ENCODE results near the gene LCE1B. TPM values are rescaled to one million over a fixed set of nuclear protein-coding genes. Genes with fewer than 3 reads are reported as not detected.

LCE1B gene, protein sequence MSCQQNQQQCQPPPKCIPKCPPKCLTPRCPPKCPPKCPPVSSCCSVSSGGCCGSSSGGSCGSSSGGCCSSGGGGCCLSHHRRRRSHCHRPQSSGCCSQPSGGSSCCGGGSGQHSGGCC
- total RNA-seq (not detected in 2 replicates), polyA plus RNA-seq (not detected in 2 replicates)

DNA sequence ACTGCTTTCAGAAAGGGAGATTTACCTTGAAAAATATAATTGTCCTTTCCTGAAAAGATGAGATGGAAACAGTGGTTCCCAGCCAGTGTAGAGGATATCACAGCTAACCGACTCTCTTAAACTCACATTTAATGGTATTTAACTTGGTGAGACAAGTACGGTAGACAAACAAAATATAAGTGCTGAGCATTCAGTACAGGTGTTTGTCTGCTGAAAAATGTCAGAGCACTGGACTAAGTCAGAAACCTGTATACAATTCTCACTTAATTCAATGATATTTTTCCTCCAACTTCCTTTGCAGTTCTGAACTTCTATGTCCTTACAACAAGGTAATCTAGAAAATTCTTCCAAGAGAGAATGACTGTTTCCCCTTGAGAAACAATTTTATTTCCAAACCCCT, at the start of gene LCE1B:
LCE1B (plus strand) TSS at position 301 of the 400 bp plus-strand sequence. CDS start 476 bp downstream, outside the sequence.
- Histone ChIP-seq H3K4me1 (ENCODE audit: low read depth) (no peaks in the 10 kb centered on the region), H3K27ac (no peak within 1 kb of the TSS), H3K36me3 (no peaks in the 10 kb centered on the region), H3K4me3 (no peak within 1 kb of the TSS), H3K9me3 (ENCODE audit: low read depth) (no peaks in the 10 kb centered on the region), H3K27me3 (no peaks in the 10 kb centered on the region)
- TF ChIP-seq, protein P1, sequence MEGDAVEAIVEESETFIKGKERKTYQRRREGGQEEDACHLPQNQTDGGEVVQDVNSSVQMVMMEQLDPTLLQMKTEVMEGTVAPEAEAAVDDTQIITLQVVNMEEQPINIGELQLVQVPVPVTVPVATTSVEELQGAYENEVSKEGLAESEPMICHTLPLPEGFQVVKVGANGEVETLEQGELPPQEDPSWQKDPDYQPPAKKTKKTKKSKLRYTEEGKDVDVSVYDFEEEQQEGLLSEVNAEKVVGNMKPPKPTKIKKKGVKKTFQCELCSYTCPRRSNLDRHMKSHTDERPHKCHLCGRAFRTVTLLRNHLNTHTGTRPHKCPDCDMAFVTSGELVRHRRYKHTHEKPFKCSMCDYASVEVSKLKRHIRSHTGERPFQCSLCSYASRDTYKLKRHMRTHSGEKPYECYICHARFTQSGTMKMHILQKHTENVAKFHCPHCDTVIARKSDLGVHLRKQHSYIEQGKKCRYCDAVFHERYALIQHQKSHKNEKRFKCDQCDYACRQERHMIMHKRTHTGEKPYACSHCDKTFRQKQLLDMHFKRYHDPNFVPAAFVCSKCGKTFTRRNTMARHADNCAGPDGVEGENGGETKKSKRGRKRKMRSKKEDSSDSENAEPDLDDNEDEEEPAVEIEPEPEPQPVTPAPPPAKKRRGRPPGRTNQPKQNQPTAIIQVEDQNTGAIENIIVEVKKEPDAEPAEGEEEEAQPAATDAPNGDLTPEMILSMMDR (IDR thresholded peaks at IDR 0.05; ENCODE audit: low read depth, low read length): no peak
- no peak for DNase-seq (ENCODE audit: low read depth in 1 of 2, low spot score in 1 of 2)

DNA sequence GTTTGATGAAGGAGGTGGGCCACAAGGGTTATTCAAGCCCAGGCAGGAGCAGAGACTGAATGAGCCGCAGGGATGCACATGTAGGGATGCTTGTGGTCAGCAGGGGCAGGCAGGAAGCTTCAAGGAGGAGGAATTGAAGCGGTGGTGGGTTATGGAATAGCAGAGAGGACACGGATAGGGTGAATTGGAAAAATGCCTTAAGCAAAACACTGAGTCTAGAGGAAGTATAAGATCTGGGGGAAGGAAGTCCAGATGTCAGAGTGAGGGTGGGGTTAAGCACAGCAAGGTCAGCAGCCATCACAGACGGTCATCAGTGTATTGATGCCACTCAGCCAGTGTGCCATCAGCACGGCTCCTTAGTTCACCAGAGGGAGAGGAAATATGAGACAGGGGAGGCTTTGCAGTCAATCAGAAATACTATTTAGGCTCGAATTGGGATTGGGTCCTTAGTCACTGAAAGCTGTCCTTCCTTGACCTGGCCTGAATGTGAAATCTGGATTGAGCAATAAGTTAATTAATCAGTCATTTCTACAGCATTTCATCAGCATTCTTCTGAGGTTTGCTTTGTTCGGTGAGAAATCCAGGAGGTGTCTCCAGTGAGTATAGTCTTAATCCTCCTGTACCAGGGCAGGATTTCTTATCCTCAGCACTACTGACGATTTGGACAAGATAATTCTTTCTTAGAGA, 42.8 kb upstream of the LCE1B start:
- H3K9me3 ChIP-seq (ENCODE audit: low read depth): no peaks in the 10 kb centered on the region
- H3K36me3 ChIP-seq: no peaks in the 10 kb centered on the region
- no peak overlapping the region for H3K4me3 ChIP-seq
- no peaks in the 10 kb centered on the region for H3K27me3 ChIP-seq
- no peak overlapping the region for H3K27ac ChIP-seq
- TF ChIP-seq, protein P1 (IDR thresholded peaks at IDR 0.05; ENCODE audit: low read depth, low read length): no peak
- H3K4me1 ChIP-seq (ENCODE audit: low read depth): no peaks in the 10 kb centered on the region
- DNase-seq (ENCODE audit: low read depth in 1 of 2, low spot score in 1 of 2): no peak

DNA sequence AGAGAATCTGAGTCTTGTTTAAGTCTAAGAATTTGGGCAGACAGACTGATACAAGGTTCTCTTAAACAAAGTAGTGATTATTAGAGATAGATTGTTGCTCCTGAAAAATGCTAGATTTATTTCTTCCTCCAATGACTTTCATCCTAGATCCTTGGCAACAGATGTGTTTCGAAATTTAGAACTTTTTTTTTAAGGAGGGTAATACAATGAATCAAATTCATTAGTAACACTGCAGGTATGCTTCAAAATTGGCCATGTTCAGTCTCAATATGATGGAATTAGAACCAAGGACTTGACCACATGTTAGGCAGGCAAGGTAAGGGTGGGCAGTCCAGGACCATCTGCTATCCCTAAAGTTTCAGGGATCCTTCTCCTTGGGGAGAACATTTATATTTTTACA, 41.4 kb upstream of the LCE1B start:
- Histone ChIP-seq H3K9me3 (ENCODE audit: low read depth) (no peaks in the 10 kb centered on the region), H3K4me3 (no peak overlapping the region), H3K27ac (no peak overlapping the region), H3K27me3 (no peaks in the 10 kb centered on the region), H3K36me3 (no peaks in the 10 kb centered on the region), H3K4me1 (ENCODE audit: low read depth) (no peaks in the 10 kb centered on the region)
- TF ChIP-seq, protein P1 (IDR thresholded peaks at IDR 0.05; ENCODE audit: low read depth, low read length): no peak
- DNase-seq (ENCODE audit: low read depth in 1 of 2, low spot score in 1 of 2): no peak

DNA sequence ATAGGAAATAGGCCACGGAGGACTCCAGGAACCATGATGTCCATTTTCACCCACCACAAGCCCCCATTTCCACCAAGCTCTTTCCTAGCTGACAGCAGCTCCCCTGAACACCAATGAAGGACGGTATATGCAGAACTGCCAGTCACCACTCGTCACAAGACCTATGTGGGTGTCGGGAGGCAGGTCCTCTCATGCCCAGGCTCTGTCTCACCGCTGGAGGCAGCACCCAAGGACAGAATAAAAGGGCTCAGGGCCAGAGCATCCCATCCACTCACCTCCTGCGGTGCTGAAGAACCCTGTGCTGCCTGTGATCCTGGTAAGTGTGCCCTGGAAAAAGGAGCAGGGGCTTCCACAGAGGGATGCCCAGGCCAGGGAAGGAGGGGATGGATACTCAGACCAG, 36.9 kb upstream of the LCE1B start, which contains the start of gene LCE1F:
LCE1F (plus strand) TSS at position 266 of the 400 bp plus-strand sequence. CDS start 1,232 bp downstream, outside the sequence.
- H3K9me3 ChIP-seq (ENCODE audit: low read depth): peaks cover 4% of the 10 kb centered on the region
- no peak within 1 kb of the TSS for H3K27ac ChIP-seq

DNA sequence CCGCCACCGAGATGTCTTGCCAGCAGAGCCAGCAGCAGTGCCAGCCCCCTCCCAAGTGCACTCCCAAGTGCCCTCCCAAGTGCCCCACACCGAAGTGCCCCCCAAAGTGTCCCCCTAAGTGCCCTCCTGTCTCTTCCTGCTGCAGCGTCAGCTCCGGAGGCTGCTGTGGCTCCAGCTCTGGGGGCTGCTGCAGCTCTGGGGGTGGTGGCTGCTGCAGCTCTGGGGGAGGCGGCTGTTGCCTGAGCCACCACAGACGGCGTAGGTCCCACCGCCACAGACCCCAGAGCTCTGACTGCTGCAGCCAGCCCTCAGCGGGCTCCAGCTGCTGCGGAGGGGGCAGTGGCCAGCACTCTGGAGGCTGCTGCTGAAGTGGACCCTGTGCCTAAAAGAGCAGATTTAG, 35.4 kb upstream of the LCE1B start:
- DNase-seq (ENCODE audit: low read depth in 1 of 2, low spot score in 1 of 2): no peak
- no peaks in the 10 kb centered on the region for H3K27me3 ChIP-seq
- TF ChIP-seq, protein P1 (IDR thresholded peaks at IDR 0.05; ENCODE audit: low read depth, low read length): no peak
- no peaks in the 10 kb centered on the region for H3K36me3 ChIP-seq
- H3K27ac ChIP-seq: no peak overlapping the region
- H3K9me3 ChIP-seq (ENCODE audit: low read depth): peaks cover 4% of the 10 kb centered on the region
- no peak overlapping the region for H3K4me3 ChIP-seq
- H3K4me1 ChIP-seq (ENCODE audit: low read depth): no peaks in the 10 kb centered on the region

More for the DNA sequence above, 36.9 kb upstream of the LCE1B start, which contains the start of gene LCE1F:
- TF ChIP-seq, protein P1 (IDR thresholded peaks at IDR 0.05; ENCODE audit: low read depth, low read length): no peak
- no peak for DNase-seq (ENCODE audit: low read depth in 1 of 2, low spot score in 1 of 2)
- Histone ChIP-seq H3K4me1 (ENCODE audit: low read depth) (no peaks in the 10 kb centered on the region), H3K36me3 (no peaks in the 10 kb centered on the region), H3K4me3 (no peak within 1 kb of the TSS), H3K27me3 (no peaks in the 10 kb centered on the region)

Data from cardiac muscle cell (in vitro differentiated cells and primary cell).